HCT116 (cell line): Measurements from ENCODE around the gene CSNK1D. TPM values are rescaled to one million over a fixed set of nuclear protein-coding genes. Genes with fewer than 3 reads are reported as not detected.

Source experiments
- ATAC-seq: fragments of 200-7000 bp; cut with Tn5 transposase; 2 replicates; pipeline ENCODE4 v1.9.1; 2020; ENCODE audit warnings: mild to moderate bottlenecking, moderate library complexity
- BruUV-seq: library from RNA; stranded (reverse); fragments of 400-500 nt; replicated peaks from 2 replicates; lab custom pipeline; 2021; lab: Mats Ljungman, UMichigan
- CTCF ChIA-PET: fragments of 300-600 bp; sonication (Branson Sonifier 250); formaldehyde crosslinking; loops from one replicate; lab custom pipeline; 2021; ENCODE audit warnings: antibody characterized with exemption; lab: Charles Lee
- POLR2A ChIA-PET: fragments of 300-600, 350-600 bp; sonication (Branson Sonifier 250); formaldehyde crosslinking; loops from one replicate; lab custom pipeline; 2021; ENCODE audit warnings: antibody characterized with exemption; lab: Charles Lee
- RAD21 ChIA-PET, 2 experiments: fragments of 300-600 bp; sonication (Branson Sonifier 250); formaldehyde crosslinking; loops; one replicate each; lab custom pipeline; 2023; ENCODE audit warnings: low total read pairs in 2 of 2; ENCODE audit not compliant: uncharacterized antibody in 2 of 2, unreplicated experiment in 2 of 2, low non-redundant PET in 1 of 2; lab: Charles Lee
- DNase-seq: peaks from one replicate; pipeline ENCODE4 v3.0.0-alpha.2; 2010; ENCODE audit warnings: low read depth, low spot score
- H2AFZ ChIP-seq: fragments of 200-600 bp; shearing (Covaris generic), sonication (generic); 2 replicates; pipeline ENCODE4 v1.6.1; 2017; ENCODE audit warnings: low read depth, mixed run types, mixed read lengths, antibody characterized with exemption, low read length; ENCODE audit not compliant: poor library complexity, severe bottlenecking
- H3K27ac ChIP-seq: 2 replicates; pipeline ENCODE4 v1.5.1; 2012; ENCODE audit warnings: low read depth, low read length
- H3K27me3 ChIP-seq: fragments of 200-600 bp; sonication (generic); 2 replicates; pipeline ENCODE4 v1.6.1; 2016; ENCODE audit warnings: mixed run types, low read length, mixed read lengths; ENCODE audit not compliant: insufficient read depth
- H3K36me3 ChIP-seq, 2 experiments: fragments of 200-500 bp in 1 of 2; fragments of 200-600 bp in 1 of 2; sonication (Bioruptor generic) in 1 of 2; sonication (generic) in 1 of 2; 2 replicates each; pipeline versions ENCODE4 v1.5.1 to v1.6.1; 2014 to 2016; ENCODE audit warnings: low read length in 2 of 2, inconsistent platforms in 1 of 2, mixed read lengths in 1 of 2, mixed run types in 1 of 2; ENCODE audit not compliant: insufficient read depth in 2 of 2, control insufficient read depth in 1 of 2
- H3K4me1 ChIP-seq, 2 experiments: fragments of 200-600 bp in 1 of 2; sonication (generic) in 1 of 2; 2 replicates each; pipeline versions ENCODE4 v1.5.1 to v1.6.1; 2012 to 2017; ENCODE audit warnings: low read length in 2 of 2, inconsistent platforms in 1 of 2, mild to moderate bottlenecking in 1 of 2, mixed read lengths in 1 of 2, mixed run types in 1 of 2, moderate library complexity in 1 of 2; ENCODE audit not compliant: insufficient read depth in 2 of 2, control insufficient read depth in 1 of 2
- H3K4me2 ChIP-seq: fragments of 200-600 bp; sonication (generic); 2 replicates; pipeline ENCODE4 v1.6.1; 2017; ENCODE audit warnings: mixed run types, low read length, mixed read lengths
- H3K4me3 ChIP-seq, 2 experiments: fragments of 200-600 bp in 1 of 2; sonication (generic) in 1 of 2; replicated peaks in 1 of 2; 2 replicates each; pipeline ENCODE4 v1.5.1; 2011 to 2016; ENCODE audit warnings: low read length in 2 of 2, control low read depth in 1 of 2, low read depth in 1 of 2, mild to moderate bottlenecking in 1 of 2, mixed read lengths in 1 of 2, mixed run types in 1 of 2
- H3K79me2 ChIP-seq: fragments of 200-600 bp; sonication (generic); 2 replicates; pipeline ENCODE4 v1.6.1; 2017; ENCODE audit warnings: mild to moderate bottlenecking, mixed run types, low read length, moderate library complexity, mixed read lengths; ENCODE audit not compliant: insufficient read depth
- H3K9ac ChIP-seq: fragments of 200-600 bp; sonication (generic); 2 replicates; pipeline ENCODE4 v1.6.1; 2016; ENCODE audit warnings: low read length, mixed read lengths
- H3K9me2 ChIP-seq: fragments of 200-600 bp; sonication (generic), shearing (Covaris generic); 2 replicates; pipeline ENCODE4 v1.6.1; 2017; ENCODE audit warnings: mixed run types, mild to moderate bottlenecking, moderate library complexity; ENCODE audit not compliant: insufficient read depth
- H3K9me3 ChIP-seq, 2 experiments: fragments of 200-500 bp in 1 of 2; fragments of 200-600 bp in 1 of 2; sonication (Bioruptor generic) in 1 of 2; sonication (generic) in 1 of 2; 2 replicates each; pipeline ENCODE4 v1.6.1; 2014 to 2017; ENCODE audit warnings: low read length in 2 of 2, mixed read lengths in 2 of 2, inconsistent platforms in 1 of 2, low read depth in 1 of 2, mild to moderate bottlenecking in 1 of 2, mixed run types in 1 of 2, moderate library complexity in 1 of 2; ENCODE audit not compliant: control insufficient read depth in 1 of 2, insufficient read depth in 1 of 2
- H4K20me1 ChIP-seq: fragments of 200-600 bp; sonication (generic), shearing (Covaris generic); 2 replicates; pipeline ENCODE4 v1.6.1; 2017; ENCODE audit warnings: mixed run types, mild to moderate bottlenecking, moderate library complexity; ENCODE audit not compliant: insufficient read depth
- ATF3 ChIP-seq: IDR thresholded peaks from 2 replicates; pipeline ENCODE4 v1.6.1; 2012
- CBX3 ChIP-seq: IDR thresholded peaks from 2 replicates; pipeline ENCODE4 v1.6.1; 2012; ENCODE audit warnings: low read depth
- CEBPB ChIP-seq: IDR thresholded peaks from 2 replicates; pipeline ENCODE4 v1.6.1; 2012; ENCODE audit warnings: low read depth
- CTCF ChIP-seq, 3 experiments: fragments of 200-600 bp in 1 of 3; sonication (generic) in 1 of 3; IDR thresholded peaks in 2 of 3; conservative IDR thresholded peaks in 1 of 3; 2 replicates each; pipeline ENCODE4 v1.5.1; 2012 to 2017; ENCODE audit warnings: low read depth in 2 of 3, low read length in 2 of 3, antibody characterized with exemption in 1 of 3, borderline replicate concordance in 1 of 3, control low read depth in 1 of 3, mild to moderate bottlenecking in 1 of 3, mixed read lengths in 1 of 3, mixed run types in 1 of 3, moderate library complexity in 1 of 3; ENCODE audit not compliant: insufficient read depth in 1 of 3
- EZH2phosphoT487 ChIP-seq: fragments of 200-600 bp; IDR thresholded peaks from 2 replicates; pipeline ENCODE4 v1.6.1; 2018; ENCODE audit warnings: antibody characterized with exemption, borderline replicate concordance
- JUND ChIP-seq: IDR thresholded peaks from 2 replicates; pipeline ENCODE4 v1.6.1; 2012
- MAX ChIP-seq: IDR thresholded peaks from 2 replicates; pipeline ENCODE4 v1.6.1; 2012
- POLR2A ChIP-seq: IDR thresholded peaks from 2 replicates; pipeline ENCODE4 v1.7.0; 2011; ENCODE audit warnings: borderline replicate concordance; ENCODE audit not compliant: insufficient read depth, insufficient read length; ENCODE audit errors: extremely low read depth
- POLR2AphosphoS5 ChIP-seq: IDR thresholded peaks from 2 replicates; pipeline ENCODE4 v1.6.1; 2011; ENCODE audit warnings: mild to moderate bottlenecking, low read depth, low read length, moderate library complexity
- RAD21 ChIP-seq: IDR thresholded peaks from 2 replicates; pipeline ENCODE4 v1.6.1; 2012; ENCODE audit warnings: low read depth, mild to moderate bottlenecking
- REST ChIP-seq: IDR thresholded peaks from 2 replicates; pipeline ENCODE4 v1.6.1; 2012; ENCODE audit warnings: low read depth
- SIN3A ChIP-seq: IDR thresholded peaks from 2 replicates; pipeline ENCODE4 v1.6.1; 2012; ENCODE audit warnings: low read depth
- SP1 ChIP-seq: IDR thresholded peaks from 2 replicates; pipeline ENCODE4 v1.6.1; 2012; ENCODE audit warnings: low read depth
- SRF ChIP-seq: IDR thresholded peaks from 2 replicates; pipeline ENCODE4 v1.6.1; 2012; ENCODE audit warnings: low read depth
- TCF7L2 ChIP-seq: IDR thresholded peaks from 2 replicates; pipeline ENCODE4 v1.7.0; 2011; ENCODE audit warnings: borderline replicate concordance, inconsistent platforms; ENCODE audit not compliant: insufficient read depth, insufficient read length; ENCODE audit errors: extremely low read depth
- YY1 ChIP-seq: IDR thresholded peaks from 2 replicates; pipeline ENCODE4 v1.6.1; 2011; ENCODE audit warnings: low read length, low read depth, moderate library complexity, mild to moderate bottlenecking; ENCODE audit not compliant: insufficient replicate concordance; ENCODE audit errors: extremely low read depth
- ZBTB33 ChIP-seq: IDR thresholded peaks from 2 replicates; pipeline ENCODE4 v1.6.1; 2011; ENCODE audit warnings: mild to moderate bottlenecking, low read length, moderate library complexity; ENCODE audit not compliant: insufficient replicate concordance; ENCODE audit errors: extremely low read depth
- ZNF274 ChIP-seq: fragments of 200-500 bp; sonication (Bioruptor generic); IDR thresholded peaks from 2 replicates; pipeline ENCODE4 v1.6.1; 2014; ENCODE audit warnings: mild to moderate bottlenecking, low read depth, low read length, inconsistent platforms
- intact Hi-C: fragments of 100-400 bp; cut with micrococcal nuclease; formaldehyde crosslinking; loops from 2 replicates; pipeline ENCODE4 v1.10.0; 2022
- total RNA-seq: library from RNA; stranded (reverse); gene quantifications from one replicate; pipeline ENCODE4 v1.2.1, GENCODE V29; 2021; ENCODE audit not compliant: unreplicated experiment

Gene CSNK1D
- total RNA-seq, 1 experiment from 2014 or later = 176 TPM

- Histone ChIP-seq H3K27me3 (no peaks in the 10 kb centered on the region), H3K4me2 (no peak overlapping the region), H3K4me1 (no peaks in the 10 kb centered on the region), H3K9ac (no peak overlapping the region), H2AFZ (no peak overlapping the region), H4K20me1 (no peaks in the 10 kb centered on the region), H3K27ac (no peak overlapping the region), H3K9me2 (no peaks in the 10 kb centered on the region), H3K4me3 (no peak overlapping the region), H3K79me2 (no peaks in the 10 kb centered on the region; the same call in 1 of the 2 replicates), H3K36me3 (peaks cover 47 to 51% of the 10 kb centered on the region in 2 experiments; a peak in 3 of 4 replicates), H3K9me3 (no peaks in the 10 kb centered on the region)
- ChIA-PET CTCF (no interaction called here), RAD21 (no interaction called here), POLR2A (no interaction called here)
- BruUV-seq = no TSS peak
- ATAC-seq (no peak), DNase-seq (no peak)
- TF ChIP-seq TCF7L2 = no peak
- no peak for TF ChIP-seq CBX3
- TF ChIP-seq POLR2AphosphoS5 = no peak
- no peak for TF ChIP-seq EZH2phosphoT487
- no peak for TF ChIP-seq YY1
- no peak for TF ChIP-seq JUND
- no peak for TF ChIP-seq SP1
- no peak for TF ChIP-seq ATF3
- no peak for TF ChIP-seq ZNF274
- no peak for TF ChIP-seq RAD21
- TF ChIP-seq ZBTB33 = no peak
- TF ChIP-seq CTCF (IDR thresholded peaks at IDR 0.05 in 2 of 3, conservative IDR thresholded peaks at IDR 0.05 in 1 of 3; ENCODE audit: borderline replicate concordance in 1 of 3, insufficient read depth in 1 of 3, low read depth in 2 of 3, low read length in 2 of 3) = no peak
- no peak for TF ChIP-seq SRF
- no peak for TF ChIP-seq CEBPB
- TF ChIP-seq POLR2A = no peak
- TF ChIP-seq REST = no peak
- TF ChIP-seq SIN3A = no peak
- no peak for TF ChIP-seq MAX
- intact Hi-C loops = no loop called here
Measured at GRCh38 chr17:82198092-82198491, 75.4 kb downstream of the CSNK1D start.
